CD4-positive, alpha-beta T cell treated with Interleukin-21 for 1 hour (primary cell): ENCODE results near the gene UNKL.

Experiments
- DNase-seq: peaks from one replicate; pipeline ENCODE4 v3.0.0-alpha.2; 2020

The UNKL gene

DNA sequence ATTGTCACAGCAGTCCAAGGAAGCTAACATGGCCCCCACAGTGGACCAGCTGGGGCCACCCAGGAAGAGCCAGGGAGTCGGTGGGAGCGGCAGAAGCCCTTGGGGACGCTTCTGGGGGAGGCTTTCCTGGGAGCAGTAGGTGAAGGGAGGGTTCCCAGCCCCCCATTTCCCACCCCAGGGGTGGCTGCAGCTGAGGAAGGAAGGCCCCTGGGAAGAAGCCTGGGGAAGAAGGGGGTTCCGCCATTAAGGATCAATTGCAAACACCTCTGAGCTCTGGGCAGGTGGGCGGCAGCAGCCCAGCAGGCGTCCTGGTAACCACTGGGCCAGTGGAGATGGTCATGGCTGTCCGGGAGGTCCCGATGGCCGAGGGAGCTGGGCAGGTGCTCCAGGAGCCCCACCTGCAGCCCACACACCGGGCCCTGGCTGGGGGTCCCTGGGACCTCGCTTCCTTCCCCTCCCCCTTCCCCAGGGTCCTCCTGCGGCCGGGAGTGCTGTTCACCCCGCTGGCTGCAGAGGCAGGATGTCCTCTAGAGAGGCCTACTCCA, 15.8 kb upstream of the UNKL start:
- DNase-seq = no peak

- no peak for DNase-seq
Observed at GRCh38 chr16:1429631-1430030, 15.1 kb upstream of the UNKL start.

DNA sequence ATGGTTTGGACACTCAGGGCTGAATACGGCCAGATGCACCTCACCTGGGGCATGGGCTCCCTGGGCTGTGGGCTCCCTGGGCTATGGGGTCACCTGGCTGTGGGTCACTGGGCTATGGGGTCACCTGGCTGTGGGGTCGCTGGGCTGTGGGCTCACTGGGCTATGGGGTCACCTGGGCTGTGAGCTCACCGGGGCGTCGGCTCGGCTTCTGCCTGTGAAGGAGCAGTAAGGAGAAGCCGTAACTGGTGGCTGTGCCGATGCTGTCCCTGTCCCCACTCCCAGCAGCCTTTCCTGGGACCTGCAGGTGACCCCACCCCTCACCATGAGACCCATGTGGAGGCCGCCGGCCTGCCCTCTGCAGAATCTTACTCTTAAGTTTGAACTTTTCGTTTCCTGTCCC, 14.5 kb upstream of the UNKL start:
- DNase-seq = no peak

DNA sequence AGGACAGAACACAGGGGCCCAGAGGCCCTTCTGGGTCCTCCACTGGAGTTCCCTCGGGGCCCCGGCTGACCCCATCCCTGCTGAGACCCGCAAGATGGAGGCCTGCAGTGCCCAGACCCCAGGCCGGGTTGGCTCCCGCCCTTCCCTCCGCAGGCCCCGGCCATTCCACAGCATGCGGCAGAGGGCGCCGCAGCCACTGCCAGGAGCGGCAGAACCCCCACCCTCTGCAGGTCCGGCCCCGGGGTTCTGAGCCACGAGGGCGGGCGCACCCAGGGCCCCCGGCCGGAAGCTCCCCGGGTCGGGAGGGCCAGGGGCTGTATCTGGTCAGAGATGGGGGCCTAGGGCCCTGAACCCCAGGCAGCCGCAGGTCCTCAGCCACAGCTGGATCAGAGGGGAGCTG, 14.0 kb upstream of the UNKL start:
- peak; percentile 46 for DNase-seq

- DNase-seq = no peak
Observed at GRCh38 chr16:1427473-1428461, 13.3 kb upstream of the UNKL start.

- DNase-seq = no peak
Observed at GRCh38 chr16:1426734-1427471, 12.4 kb upstream of the UNKL start.

GRCh38 chr16:1425616-1426370, 11.3 kb upstream of the UNKL start:
- DNase-seq = no peak

DNA sequence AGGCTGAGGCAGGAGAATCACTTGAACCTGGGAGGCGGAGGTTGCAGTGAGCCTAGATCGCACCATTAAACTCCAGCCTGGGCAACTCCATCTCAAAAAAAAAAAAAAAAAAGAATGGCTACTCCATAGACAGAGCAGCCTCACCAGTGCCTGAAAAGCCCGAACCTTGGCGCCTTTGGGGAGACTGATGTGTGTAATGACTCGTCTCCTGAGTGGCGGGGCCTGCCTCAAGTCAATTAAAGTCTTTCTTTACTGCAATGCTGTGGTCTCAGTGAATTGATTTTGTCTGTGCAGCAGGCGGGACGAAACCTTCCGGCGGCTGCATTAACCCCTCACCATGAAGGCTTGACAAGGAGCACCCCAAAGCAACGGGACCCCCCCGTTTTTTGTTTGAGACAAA, 9.5 kb upstream of the UNKL start:
- DNase-seq = no peak

DNA sequence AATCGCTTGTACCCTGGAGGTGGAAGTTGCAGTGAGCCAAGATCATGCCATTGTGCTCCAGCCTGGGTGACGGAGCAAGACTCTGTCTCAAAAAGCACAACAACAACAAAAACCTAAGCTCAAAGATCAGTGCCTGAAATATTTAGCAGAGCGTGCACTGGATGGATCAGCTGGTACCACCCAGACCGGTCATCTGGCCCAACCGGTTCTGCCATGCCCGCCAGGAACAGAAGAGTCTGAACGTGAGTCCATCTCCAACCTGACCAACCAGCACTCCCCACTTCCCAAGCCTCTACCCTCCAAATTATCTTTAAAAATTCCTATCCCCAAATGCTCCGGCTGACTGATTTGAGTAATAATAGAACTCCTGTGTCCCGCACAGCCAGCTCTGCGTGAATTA, 7.6 kb upstream of the UNKL start:
- no peak for DNase-seq

- no peak for DNase-seq
Observed at GRCh38 chr16:1420111-1420539, 5.6 kb upstream of the UNKL start.

DNA sequence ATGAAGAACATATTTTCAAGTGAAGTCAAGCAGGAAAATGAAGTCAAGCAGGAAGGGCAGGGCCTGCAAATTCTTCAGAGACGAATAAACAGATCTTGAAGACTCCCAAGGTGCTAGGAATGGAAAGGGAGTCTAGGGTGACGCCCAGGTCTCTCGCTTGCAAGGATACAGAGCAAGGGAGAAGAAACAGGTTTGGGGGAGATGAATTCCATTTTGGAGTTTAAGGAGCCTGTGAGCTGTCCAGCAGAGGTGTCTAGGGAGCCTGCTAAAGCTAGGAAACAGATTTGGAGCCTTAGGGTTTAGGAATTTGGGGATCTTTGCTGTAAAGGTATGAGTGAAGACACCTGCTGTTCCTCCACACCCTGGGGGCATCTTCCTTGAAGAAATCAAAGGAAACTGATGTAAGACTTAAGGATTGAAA, 2.0 kb upstream of the UNKL start:
- DNase-seq = no peak

DNA sequence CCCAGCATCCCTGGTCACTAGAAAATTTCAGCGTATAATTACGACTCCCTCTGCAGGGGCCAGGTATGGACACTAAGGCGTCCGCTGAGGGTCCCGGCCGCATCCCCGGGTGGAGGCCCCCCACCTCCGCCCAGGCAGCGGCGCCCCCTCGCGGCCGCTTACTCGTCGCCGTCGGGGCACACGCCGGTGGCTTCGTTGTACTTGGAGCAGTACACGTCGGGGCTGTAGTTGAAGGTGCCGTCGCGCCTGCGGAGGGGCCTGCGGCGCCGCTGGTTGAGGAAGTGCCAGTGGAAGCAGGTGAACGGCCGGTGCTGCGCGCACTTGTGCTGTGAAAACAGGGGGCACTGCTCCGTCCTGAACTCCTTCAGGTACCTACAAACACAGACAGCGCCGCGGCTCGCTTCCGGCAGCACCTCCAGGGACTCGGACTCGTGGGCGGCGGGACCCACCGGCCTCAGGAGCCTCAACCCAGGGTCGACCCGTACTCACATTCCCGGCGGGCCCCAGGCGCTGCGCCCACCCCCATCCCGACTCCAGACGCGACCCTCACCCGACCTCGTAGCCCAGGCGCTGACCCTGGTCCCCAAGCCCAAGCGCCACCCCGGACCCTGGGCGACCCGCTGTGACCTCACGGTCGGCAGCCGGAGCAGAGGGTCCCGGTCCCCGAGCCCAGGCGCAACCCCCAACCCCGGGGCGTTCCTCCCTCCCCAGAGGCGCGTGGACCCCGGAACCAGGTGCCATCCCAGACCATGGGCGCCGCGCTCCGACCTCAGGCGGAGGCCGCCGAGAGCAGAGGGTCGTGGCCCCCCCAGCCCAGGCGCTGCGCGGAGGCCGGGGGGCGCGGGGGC, 596 bp downstream of the UNKL start:
- peak; percentile 71 for DNase-seq

GRCh38 chr16:1412847-1413246, 1.7 kb downstream of the UNKL start:
- DNase-seq = no peak

GRCh38 chr16:1408171-1408837, 6.2 kb downstream of the UNKL start:
- peak; percentile 96 for DNase-seq

DNA sequence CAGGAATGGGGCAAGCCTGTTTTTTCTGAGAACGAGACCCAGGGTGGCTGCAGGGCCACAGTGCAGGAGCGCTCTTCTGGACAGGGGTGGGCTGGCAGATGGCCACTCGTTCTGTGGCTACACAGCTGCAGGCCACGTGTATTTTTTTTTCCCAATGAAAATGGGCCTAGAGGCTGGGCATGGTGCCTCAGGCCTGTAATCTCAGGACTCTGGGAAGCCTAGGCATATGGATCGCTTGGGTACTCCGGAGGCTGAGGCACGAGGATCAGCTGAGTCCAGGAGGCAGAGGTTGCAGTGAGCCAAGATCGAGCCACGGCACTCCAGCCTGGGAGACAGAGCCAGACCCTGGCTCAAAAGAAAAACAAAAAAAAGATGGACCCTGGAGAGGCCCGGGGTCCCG, 6.8 kb downstream of the UNKL start:
- no peak for DNase-seq

DNA sequence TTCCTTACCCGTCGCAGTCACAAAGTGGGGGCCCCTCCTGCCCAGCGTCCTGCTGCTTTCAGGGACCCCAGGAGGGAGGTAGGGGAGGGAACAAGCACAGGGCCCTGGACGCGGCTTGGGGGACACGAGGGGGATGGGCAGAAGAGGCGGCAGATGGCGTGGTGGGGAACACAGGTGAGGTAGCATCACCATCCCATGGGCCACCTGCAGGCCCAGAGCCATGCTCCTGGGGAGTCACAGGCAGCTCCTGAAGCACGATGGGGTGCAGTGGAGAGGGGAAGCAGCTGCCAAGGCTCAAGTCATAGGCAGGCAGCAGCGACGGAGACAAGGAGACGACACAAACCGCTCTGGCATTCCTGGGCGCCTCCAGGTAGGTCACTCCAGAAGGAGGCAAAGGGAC, 10.8 kb downstream of the UNKL start:
- DNase-seq = no peak

GRCh38 chr16:1403036-1403435, 11.5 kb downstream of the UNKL start:
- no peak for DNase-seq

- DNase-seq = no peak
Observed at GRCh38 chr16:1401758-1402154, 12.7 kb downstream of the UNKL start.

DNA sequence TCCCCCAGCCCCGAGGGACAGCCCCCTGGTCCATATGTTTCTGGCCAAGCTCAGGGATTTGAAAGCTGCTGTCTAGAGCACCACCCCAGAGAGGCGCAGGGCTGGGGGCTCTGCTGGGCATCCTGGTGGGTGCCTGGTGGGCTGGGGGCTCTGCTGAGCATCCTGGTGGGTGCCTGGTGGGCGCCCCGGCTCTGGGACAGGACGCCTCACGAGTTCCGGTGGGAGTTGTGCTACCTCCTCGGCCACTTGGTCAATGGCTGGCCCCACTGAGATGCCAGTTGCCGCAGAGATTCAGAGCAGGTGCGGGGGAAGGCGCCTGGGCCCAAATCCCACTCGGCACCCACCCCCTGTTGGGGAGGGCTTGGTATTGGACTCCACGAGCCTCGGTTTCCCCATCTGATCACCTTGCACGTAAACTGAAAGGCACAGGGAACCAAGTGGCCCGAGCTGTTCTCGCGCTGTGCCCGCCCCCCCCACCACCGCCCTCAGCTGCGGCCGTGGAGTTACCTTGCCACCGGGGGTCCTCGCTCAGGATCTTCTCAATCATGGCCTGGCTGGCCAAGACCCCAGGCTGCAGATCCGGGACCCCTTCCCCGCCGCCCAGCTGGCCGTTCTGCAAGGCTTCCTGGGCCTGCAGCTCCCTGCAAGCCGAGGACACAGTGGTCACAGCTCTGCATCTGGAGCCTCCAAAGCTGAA, 13.3 kb downstream of the UNKL start:
- no peak for DNase-seq

- no peak for DNase-seq
Observed at GRCh38 chr16:1398826-1399581, 15.5 kb downstream of the UNKL start.
